Gastroesophageal sphincter (tissue), 3 donors: ENCODE results near the gene GLI3.

Experiments
- POLR2A ChIP-seq, 2 donors: fragments of 450-650 bp; IDR thresholded peaks; one replicate each; pipeline ENCODE4 v1.6.1; 2017; ENCODE audit warnings: antibody characterized with exemption in 2 of 2, mild to moderate bottlenecking in 2 of 2, moderate library complexity in 1 of 2
- TF ChIP-seq, protein P1 (sequence below), 4 experiments: fragments of 200-600 bp in 2 of 4; fragments of 450-650 bp in 2 of 4; sonication (generic) in 1 of 4; IDR thresholded peaks; one replicate each; pipeline ENCODE4 v1.5.1; 2017 to 2019; ENCODE audit warnings: antibody characterized with exemption in 4 of 4, mild to moderate bottlenecking in 2 of 4, moderate library complexity in 2 of 4

DNA sequence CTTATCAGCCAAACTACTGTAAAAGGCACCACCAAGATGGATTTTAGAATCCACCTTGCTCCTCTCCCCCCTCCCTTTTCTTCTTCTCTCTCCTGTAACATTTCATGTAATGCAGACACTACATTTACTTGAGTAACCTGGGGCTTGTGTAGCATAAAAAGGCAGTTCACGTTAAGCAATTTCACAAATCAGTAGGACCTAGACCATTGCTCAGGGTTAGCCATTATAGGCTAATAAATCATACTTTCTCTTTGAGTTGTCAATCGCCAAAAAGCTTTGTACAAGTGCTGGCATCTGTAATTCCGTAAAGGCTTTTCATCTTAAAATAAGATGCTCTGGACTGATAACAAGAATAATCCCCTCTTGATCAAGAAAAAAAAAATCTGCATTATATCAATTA, 224.7 kb downstream of the GLI3 start:
- TF ChIP-seq, protein P1, sequence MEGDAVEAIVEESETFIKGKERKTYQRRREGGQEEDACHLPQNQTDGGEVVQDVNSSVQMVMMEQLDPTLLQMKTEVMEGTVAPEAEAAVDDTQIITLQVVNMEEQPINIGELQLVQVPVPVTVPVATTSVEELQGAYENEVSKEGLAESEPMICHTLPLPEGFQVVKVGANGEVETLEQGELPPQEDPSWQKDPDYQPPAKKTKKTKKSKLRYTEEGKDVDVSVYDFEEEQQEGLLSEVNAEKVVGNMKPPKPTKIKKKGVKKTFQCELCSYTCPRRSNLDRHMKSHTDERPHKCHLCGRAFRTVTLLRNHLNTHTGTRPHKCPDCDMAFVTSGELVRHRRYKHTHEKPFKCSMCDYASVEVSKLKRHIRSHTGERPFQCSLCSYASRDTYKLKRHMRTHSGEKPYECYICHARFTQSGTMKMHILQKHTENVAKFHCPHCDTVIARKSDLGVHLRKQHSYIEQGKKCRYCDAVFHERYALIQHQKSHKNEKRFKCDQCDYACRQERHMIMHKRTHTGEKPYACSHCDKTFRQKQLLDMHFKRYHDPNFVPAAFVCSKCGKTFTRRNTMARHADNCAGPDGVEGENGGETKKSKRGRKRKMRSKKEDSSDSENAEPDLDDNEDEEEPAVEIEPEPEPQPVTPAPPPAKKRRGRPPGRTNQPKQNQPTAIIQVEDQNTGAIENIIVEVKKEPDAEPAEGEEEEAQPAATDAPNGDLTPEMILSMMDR (IDR thresholded peaks at IDR 0.05), result no peak
- TF ChIP-seq POLR2A (IDR thresholded peaks at IDR 0.05), result no peak
